Central memory CD8-positive, alpha-beta T cell (primary cell): ENCODE results near the gene ABCG1.

Experiments used
- ATAC-seq: fragments of 150-1000 bp; cut with Tn5 transposase; replicated peaks from 2 replicates; pipeline ENCODE4 v1.10.0; 2022; ENCODE audit warnings: mild to moderate bottlenecking, moderate FRiP score, moderate number of reproducible peaks; ENCODE audit not compliant: poor library complexity, severe bottlenecking; ENCODE audit errors: extremely low read depth
- DNase-seq, 2 donors: peaks; one replicate each; pipeline ENCODE4 v3.0.0; 2021; ENCODE audit warnings: low spot score in 2 of 2
- H3K27ac Mint-ChIP-seq: one replicate; pipeline ENCODE4 v1.8.0; 2022; ENCODE audit warnings: low read depth, mild to moderate bottlenecking, moderate library complexity, mixed read lengths
- H3K27me3 Mint-ChIP-seq: one replicate; pipeline ENCODE4 v1.8.0; 2022; ENCODE audit warnings: mixed read lengths
- H3K36me3 Mint-ChIP-seq: one replicate; pipeline ENCODE4 v1.8.0; 2022; ENCODE audit warnings: mild to moderate bottlenecking, moderate library complexity, mixed read lengths; ENCODE audit not compliant: insufficient read depth
- H3K4me1 Mint-ChIP-seq: one replicate; pipeline ENCODE4 v1.8.0; 2022; ENCODE audit warnings: mixed read lengths
- H3K4me3 Mint-ChIP-seq: one replicate; pipeline ENCODE4 v1.8.0; 2022; ENCODE audit warnings: mild to moderate bottlenecking, moderate library complexity, mixed read lengths
- H3K9me3 Mint-ChIP-seq: one replicate; pipeline ENCODE4 v1.8.0; 2022; ENCODE audit warnings: mixed read lengths

The ABCG1 gene

DNA sequence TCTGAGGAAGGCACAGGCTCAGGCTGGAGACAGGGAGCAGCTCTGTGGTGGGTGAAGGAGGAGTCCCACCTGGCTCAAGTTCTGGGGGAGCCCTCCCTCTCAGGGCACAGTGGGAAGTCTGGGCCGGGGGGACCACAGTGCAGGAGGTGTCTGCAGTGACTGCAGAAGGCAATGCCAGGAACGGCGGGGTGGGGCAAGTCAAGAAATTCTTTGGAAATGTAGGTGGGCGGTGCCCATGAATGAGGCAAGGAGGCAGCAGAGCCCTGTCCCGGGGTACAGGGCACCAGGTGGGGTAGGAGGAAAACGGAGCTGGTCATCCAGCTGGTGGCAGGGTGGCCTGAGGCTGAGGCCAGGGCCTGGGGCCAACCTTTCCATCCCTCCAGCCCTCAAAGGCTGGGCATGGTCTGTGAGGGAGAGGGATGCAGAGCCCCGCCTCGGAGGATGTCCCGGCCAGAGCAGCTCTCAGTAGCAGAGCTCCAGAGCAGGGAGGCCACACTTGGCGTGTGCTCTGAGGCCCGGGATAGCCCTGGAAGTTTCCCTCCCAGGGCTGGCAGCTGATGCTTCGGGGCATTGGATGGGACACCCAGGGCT is 91.6 kb downstream of the ABCG1 start:
- no peak for DNase-seq
- peaks cover 3% of the 10 kb centered on the region for H3K36me3 Mint-ChIP-seq
- H3K27ac Mint-ChIP-seq: no peak overlapping the region
- ATAC-seq: no peak
- peaks cover 31% of the 10 kb centered on the region for H3K27me3 Mint-ChIP-seq
- no peaks in the 10 kb centered on the region for H3K9me3 Mint-ChIP-seq
- no peak overlapping the region for H3K4me3 Mint-ChIP-seq
- no peaks in the 10 kb centered on the region for H3K4me1 Mint-ChIP-seq

- no peak for DNase-seq
- Mint-ChIP-seq H3K9me3 (no peaks in the 10 kb centered on the region), H3K4me1 (no peaks in the 10 kb centered on the region), H3K4me3 (no peak overlapping the region), H3K36me3 (no peaks in the 10 kb centered on the region), H3K27ac (no peak overlapping the region), H3K27me3 (peaks cover 26% of the 10 kb centered on the region)
- ATAC-seq: no peak
These were observed 92.2 kb downstream of the ABCG1 start for GRCh38 chr21:42311160-42311559.

GRCh38 chr21:42311816-42312625 is 93.1 kb downstream of the ABCG1 start:
- no peak for ATAC-seq
- H3K9me3 Mint-ChIP-seq: no peaks in the 10 kb centered on the region
- peaks cover 17% of the 10 kb centered on the region for H3K27me3 Mint-ChIP-seq
- no peak for DNase-seq
- peak overlapping the region; percentile 35 for H3K27ac Mint-ChIP-seq
- no peak overlapping the region for H3K4me3 Mint-ChIP-seq
- H3K4me1 Mint-ChIP-seq: no peaks in the 10 kb centered on the region
- no peaks in the 10 kb centered on the region for H3K36me3 Mint-ChIP-seq

DNA sequence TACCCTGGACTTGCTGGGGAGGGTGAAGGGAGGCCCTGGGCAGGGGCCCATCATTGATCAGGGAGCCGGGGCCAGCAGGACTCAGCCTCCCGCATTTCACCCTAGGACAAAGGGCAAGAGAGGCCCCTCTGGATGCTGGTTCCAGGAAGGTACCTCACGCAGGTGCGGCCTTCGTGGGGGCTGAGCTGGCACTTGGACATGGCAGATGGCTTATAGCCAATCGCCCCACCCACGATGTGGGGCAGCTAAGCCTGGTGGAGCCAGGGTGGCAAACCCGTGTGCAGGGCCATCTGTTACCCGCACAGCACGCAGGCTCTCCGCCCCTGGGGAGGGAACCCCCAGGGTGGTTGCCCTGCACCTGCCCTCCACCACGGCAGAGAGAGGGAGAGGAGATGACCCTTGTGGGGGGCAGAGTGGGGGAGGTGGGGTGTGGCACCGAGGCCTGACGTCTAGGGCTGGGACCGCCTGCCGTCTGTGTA is 93.7 kb downstream of the ABCG1 start:
- H3K27me3 Mint-ChIP-seq: peaks cover 10% of the 10 kb centered on the region
- no peaks in the 10 kb centered on the region for H3K9me3 Mint-ChIP-seq
- no peak for ATAC-seq
- H3K4me3 Mint-ChIP-seq: no peak overlapping the region
- no peaks in the 10 kb centered on the region for H3K36me3 Mint-ChIP-seq
- H3K4me1 Mint-ChIP-seq: no peaks in the 10 kb centered on the region
- H3K27ac Mint-ChIP-seq: peak overlapping the region; percentile 35
- no peak for DNase-seq

DNA sequence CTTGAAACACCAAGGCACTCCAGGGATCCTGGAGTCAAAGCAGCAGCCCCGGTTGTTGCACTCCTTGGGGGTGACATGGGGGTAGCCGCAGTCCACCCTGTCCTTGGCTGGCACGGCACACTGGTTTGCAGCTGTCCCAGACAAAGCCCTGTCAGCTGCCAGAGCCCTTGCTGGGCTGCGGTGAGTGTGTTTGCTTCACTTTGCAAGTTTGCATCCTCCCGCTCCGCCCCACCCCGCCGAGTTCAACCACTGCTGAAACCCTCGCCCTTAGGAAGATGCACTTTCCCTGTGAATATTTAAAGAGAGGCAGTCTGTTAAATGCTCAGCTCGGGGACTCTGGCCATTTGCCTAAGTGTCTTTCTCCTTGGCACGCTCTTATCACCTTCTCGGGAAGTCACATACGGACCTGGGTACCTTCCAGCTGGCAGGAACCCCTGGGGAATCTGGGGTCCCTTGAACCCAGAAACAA is 94.6 kb downstream of the ABCG1 start:
- no peak overlapping the region for H3K27ac Mint-ChIP-seq
- H3K4me3 Mint-ChIP-seq: no peak overlapping the region
- DNase-seq (no peak), ATAC-seq (no peak)
- no peaks in the 10 kb centered on the region for H3K9me3 Mint-ChIP-seq
- peaks cover 2% of the 10 kb centered on the region for H3K27me3 Mint-ChIP-seq
- H3K4me1 Mint-ChIP-seq: no peaks in the 10 kb centered on the region
- H3K36me3 Mint-ChIP-seq: no peaks in the 10 kb centered on the region

DNA sequence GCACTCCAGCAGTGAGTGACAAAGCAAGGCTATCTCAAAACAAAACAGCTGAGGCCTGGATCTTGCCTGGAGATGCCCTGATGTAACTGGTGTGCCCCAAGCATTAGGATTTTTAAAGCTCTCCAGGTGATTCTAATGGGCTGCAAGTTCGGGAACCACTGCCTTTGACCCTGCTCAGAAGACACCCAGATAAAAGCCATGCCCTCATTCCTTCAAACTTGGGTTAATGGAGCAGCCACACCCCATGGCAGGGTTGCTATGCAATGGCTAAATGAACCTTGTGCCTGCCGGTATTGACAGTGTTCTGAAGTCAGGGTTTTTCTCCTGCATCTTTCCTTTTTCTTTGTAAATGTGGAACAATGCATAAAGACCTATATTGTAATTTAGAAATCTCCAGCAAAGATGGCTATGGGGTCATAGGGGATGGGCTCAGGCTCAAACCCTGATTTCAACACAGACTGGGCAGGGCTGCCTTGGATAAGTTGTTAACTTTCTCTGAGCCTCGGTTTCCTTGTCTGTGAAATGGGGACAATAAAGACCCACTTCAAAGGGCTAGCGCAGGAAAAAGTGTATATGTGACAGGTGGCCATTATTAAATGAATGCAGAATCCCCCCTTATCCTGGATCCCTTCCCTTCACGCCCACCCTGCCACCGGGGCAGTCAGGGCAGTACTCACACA is 95.8 kb downstream of the ABCG1 start:
- H3K9me3 Mint-ChIP-seq: no peaks in the 10 kb centered on the region
- no peaks in the 10 kb centered on the region for H3K36me3 Mint-ChIP-seq
- peaks cover 6% of the 10 kb centered on the region for H3K4me1 Mint-ChIP-seq
- H3K4me3 Mint-ChIP-seq: no peak overlapping the region
- ATAC-seq: no peak
- DNase-seq: no peak
- H3K27me3 Mint-ChIP-seq: no peaks in the 10 kb centered on the region
- H3K27ac Mint-ChIP-seq: no peak overlapping the region

GRCh38 chr21:42315296-42315891 is 96.5 kb downstream of the ABCG1 start, which contains the start of gene TFF3:
TFF3 (minus strand) TSS chr21:42315409; CDS start chr21:42315374, 35 bp downstream.
- H3K4me3 Mint-ChIP-seq: no peak within 1 kb of the TSS
- H3K9me3 Mint-ChIP-seq: no peaks in the 10 kb centered on the region
- H3K36me3 Mint-ChIP-seq: no peaks in the 10 kb centered on the region
- H3K27ac Mint-ChIP-seq: no peak within 1 kb of the TSS
- H3K27me3 Mint-ChIP-seq: peaks cover under 1% of the 10 kb centered on the region
- no peak for ATAC-seq
- no peak for DNase-seq
- H3K4me1 Mint-ChIP-seq: peaks cover 6% of the 10 kb centered on the region

DNA sequence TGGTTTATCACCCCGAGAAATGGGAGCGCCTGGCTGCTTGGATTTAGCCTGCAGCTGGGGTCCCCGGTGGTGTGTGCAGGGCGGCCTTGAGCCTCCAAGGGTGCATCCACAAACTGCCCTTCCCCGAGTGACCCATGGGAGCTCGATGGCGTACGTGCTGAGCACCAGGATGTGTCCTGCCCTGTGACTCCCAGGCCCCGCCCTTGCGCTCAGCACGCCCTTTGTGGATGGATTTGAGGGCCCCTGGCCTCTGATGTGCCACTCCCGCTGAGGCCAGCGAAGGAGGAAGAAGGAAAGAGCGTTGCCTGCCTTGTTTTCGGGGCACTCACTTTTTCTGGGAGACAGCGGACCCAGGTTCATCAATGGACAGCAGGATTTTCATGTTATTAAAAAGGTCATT is 98.0 kb downstream of the ABCG1 start:
- no peaks in the 10 kb centered on the region for H3K36me3 Mint-ChIP-seq
- DNase-seq (no peak), ATAC-seq (no peak)
- H3K4me3 Mint-ChIP-seq: no peak overlapping the region
- no peaks in the 10 kb centered on the region for H3K9me3 Mint-ChIP-seq
- no peak overlapping the region for H3K27ac Mint-ChIP-seq
- H3K27me3 Mint-ChIP-seq: peaks cover 16% of the 10 kb centered on the region
- peaks cover 6% of the 10 kb centered on the region for H3K4me1 Mint-ChIP-seq

DNA sequence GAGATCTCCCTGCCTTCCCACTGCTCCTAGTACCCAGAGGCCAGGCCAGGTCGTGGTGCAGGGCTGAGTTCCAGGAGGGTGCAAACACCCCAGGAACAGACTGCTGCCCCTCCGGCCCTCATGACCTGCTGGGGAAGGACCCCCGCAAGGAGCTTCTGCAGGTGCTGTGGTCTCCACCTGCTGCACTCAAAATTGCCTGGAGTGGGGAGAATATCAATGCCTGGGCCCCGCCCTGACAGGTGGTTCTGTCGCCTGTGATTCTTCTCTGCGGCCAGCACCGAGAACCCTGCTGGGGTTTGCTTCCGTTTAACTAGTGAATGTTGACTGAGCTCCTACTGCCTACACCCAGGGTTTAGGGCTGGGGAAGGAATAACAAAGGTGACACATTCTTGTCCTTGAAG is 98.4 kb downstream of the ABCG1 start:
- no peak for ATAC-seq
- Mint-ChIP-seq H3K27me3 (peaks cover 19% of the 10 kb centered on the region), H3K27ac (no peak overlapping the region), H3K4me1 (peaks cover 6% of the 10 kb centered on the region), H3K9me3 (no peaks in the 10 kb centered on the region), H3K36me3 (no peaks in the 10 kb centered on the region), H3K4me3 (no peak overlapping the region)
- no peak for DNase-seq

GRCh38 chr21:42317826-42318746 is 99.1 kb downstream of the ABCG1 start:
- no peak for ATAC-seq
- Mint-ChIP-seq H3K4me1 (peaks cover 6% of the 10 kb centered on the region), H3K27ac (no peak overlapping the region), H3K4me3 (no peak overlapping the region), H3K27me3 (peaks cover 26% of the 10 kb centered on the region), H3K36me3 (no peaks in the 10 kb centered on the region), H3K9me3 (no peaks in the 10 kb centered on the region)
- DNase-seq: no peak

DNA sequence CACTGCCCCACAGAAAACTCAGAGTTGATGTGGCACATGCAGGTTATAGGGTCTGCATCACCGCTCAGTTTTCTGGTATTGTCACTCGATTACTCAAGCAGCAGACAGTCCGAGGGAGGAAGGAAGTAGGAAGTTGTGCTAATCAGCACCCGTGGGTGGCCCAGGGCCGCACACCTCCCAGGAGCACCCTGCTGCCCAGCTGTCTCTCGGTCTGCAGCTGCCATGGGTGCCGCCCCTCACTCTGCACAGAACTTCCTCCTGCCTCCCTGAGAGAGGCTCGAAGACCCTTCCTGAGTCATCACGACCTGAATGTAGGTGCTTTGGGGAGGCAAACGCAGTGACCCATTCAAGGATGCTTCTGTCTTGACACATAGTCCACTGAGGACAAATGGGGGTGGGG is 100.4 kb downstream of the ABCG1 start:
- H3K27me3 Mint-ChIP-seq: peaks cover 38% of the 10 kb centered on the region
- no peak overlapping the region for H3K27ac Mint-ChIP-seq
- H3K36me3 Mint-ChIP-seq: no peaks in the 10 kb centered on the region
- H3K4me3 Mint-ChIP-seq: no peak overlapping the region
- no peaks in the 10 kb centered on the region for H3K9me3 Mint-ChIP-seq
- DNase-seq (no peak), ATAC-seq (no peak)
- H3K4me1 Mint-ChIP-seq: peaks cover 6% of the 10 kb centered on the region
